H1 (cell line): ENCODE data around the gene PLCL2. TPM values are rescaled to one million over a fixed set of nuclear protein-coding genes. Genes with fewer than 3 reads are reported as not detected.

Source experiments
- CTCF ChIA-PET: fragments of 300-600 bp; sonication (Branson Sonifier 250); formaldehyde crosslinking; loops from one replicate; lab custom pipeline; 2021; ENCODE audit not compliant: partially characterized antibody; lab: Charles Lee
- POLR2A ChIA-PET: fragments of 300-600 bp; sonication (Branson Sonifier 250); formaldehyde crosslinking; loops from one replicate; lab custom pipeline; 2021; ENCODE audit warnings: inconsistent platforms; ENCODE audit not compliant: partially characterized antibody; lab: Charles Lee
- DNase-seq, 2 experiments: peaks; one replicate each; pipeline versions ENCODE4 v3.0.0 to v3.0.0-alpha.2; 2010 to 2022; ENCODE audit warnings: low spot score in 2 of 2, low read depth in 1 of 2, mixed read lengths in 1 of 2
- FAIRE-seq: peaks from 2 replicates; lab custom pipeline; 2011; peaks lifted over from hg19 to GRCh38; lab: Jason Lieb, UNC
- H2AFZ ChIP-seq: 2 replicates; pipeline ENCODE4 v1.8.1; 2012; ENCODE audit warnings: low read length, inconsistent platforms
- H2AK5ac ChIP-seq: 2 replicates; pipeline ENCODE4 v1.6.1; 2013; ENCODE audit warnings: low read depth, low read length
- H2BK120ac ChIP-seq: replicated peaks from 2 replicates; pipeline ENCODE3; 2013; ENCODE audit warnings: low read depth, low read length, inconsistent platforms
- H2BK12ac ChIP-seq: 2 replicates; pipeline ENCODE4 v1.6.1; 2013; ENCODE audit warnings: low read depth, low read length
- H2BK15ac ChIP-seq: 2 replicates; pipeline ENCODE4 v1.6.1; 2013; ENCODE audit warnings: low read length
- H2BK20ac ChIP-seq: 2 replicates; pipeline ENCODE4 v1.6.1; 2013; ENCODE audit warnings: low read length
- H2BK5ac ChIP-seq: 2 replicates; pipeline ENCODE4 v1.6.1; 2013; ENCODE audit warnings: low read depth, low read length
- H3K14ac ChIP-seq: 2 replicates; pipeline ENCODE4 v1.6.1; 2013; ENCODE audit warnings: inconsistent platforms; ENCODE audit not compliant: insufficient read length
- H3K18ac ChIP-seq: 2 replicates; pipeline ENCODE4 v1.6.1; 2013; ENCODE audit warnings: low read length; ENCODE audit errors: extremely low read depth
- H3K23ac ChIP-seq: 2 replicates; pipeline ENCODE4 v1.6.1; 2013; ENCODE audit warnings: inconsistent platforms; ENCODE audit not compliant: insufficient read length
- H3K23me2 ChIP-seq: 2 replicates; pipeline ENCODE4 v1.6.1; 2013; ENCODE audit warnings: low read depth, low read length
- H3K27ac ChIP-seq: 2 replicates; pipeline ENCODE4 v1.6.1; 2011; ENCODE audit warnings: low read depth, low read length, inconsistent platforms
- H3K27me3 ChIP-seq, 4 experiments: replicated peaks in 1 of 4; 1 replicate in 1 of 4; 2 replicates in 3 of 4; pipeline versions ENCODE4 v1.6.1 to v1.8.1; 2011 to 2013; ENCODE audit warnings: low read length in 3 of 4, mild to moderate bottlenecking in 3 of 4, inconsistent platforms in 2 of 4, mixed read lengths in 2 of 4, moderate library complexity in 1 of 4; ENCODE audit not compliant: control insufficient read depth in 3 of 4, insufficient read depth in 3 of 4; ENCODE audit errors: extremely low read depth in 1 of 4
- H3K36me3 ChIP-seq, 4 experiments: 2 replicates each; pipeline versions ENCODE4 v1.6.1 to v1.8.1; 2011 to 2013; ENCODE audit warnings: mild to moderate bottlenecking in 4 of 4, low read length in 3 of 4, moderate library complexity in 2 of 4, control low read depth in 1 of 4, inconsistent platforms in 1 of 4; ENCODE audit not compliant: insufficient read depth in 4 of 4, control insufficient read depth in 2 of 4
- H3K4ac ChIP-seq: replicated peaks from 2 replicates; pipeline ENCODE3; 2013; ENCODE audit warnings: low read length, low read depth, mixed read lengths, inconsistent platforms; ENCODE audit not compliant: insufficient read length
- H3K4me1 ChIP-seq, 4 experiments: replicated peaks in 1 of 4; 1 replicate in 1 of 4; 2 replicates in 3 of 4; pipeline versions ENCODE4 v1.6.1 to v1.8.1; 2011 to 2013; ENCODE audit warnings: low read length in 3 of 4, inconsistent platforms in 2 of 4, mixed read lengths in 1 of 4; ENCODE audit not compliant: insufficient read depth in 4 of 4, control insufficient read depth in 3 of 4
- H3K4me2 ChIP-seq, 2 experiments: 2 replicates each; pipeline versions ENCODE4 v1.6.1 to v1.8.1; 2011 to 2013; ENCODE audit warnings: low read depth in 2 of 2, low read length in 2 of 2, control low read depth in 1 of 2, inconsistent platforms in 1 of 2, mild to moderate bottlenecking in 1 of 2; ENCODE audit not compliant: insufficient read depth in 1 of 2
- H3K4me3 ChIP-seq, 4 experiments: fragments of 200-600, 300-600 bp in 1 of 4; sonication (generic), shearing (Covaris generic), sonication (Bioruptor Twin) in 1 of 4; 2 replicates each; pipeline versions ENCODE4 v1.5.1 to v1.8.1; 2011 to 2016; ENCODE audit warnings: low read length in 4 of 4, low read depth in 3 of 4, control low read depth in 2 of 4, inconsistent platforms in 2 of 4, mild to moderate bottlenecking in 2 of 4, mixed read lengths in 1 of 4, moderate library complexity in 1 of 4; ENCODE audit not compliant: insufficient read depth in 2 of 4; ENCODE audit errors: extremely low read depth in 1 of 4
- H3K56ac ChIP-seq: replicated peaks from 2 replicates; pipeline ENCODE3; 2013; ENCODE audit warnings: low read depth, mild to moderate bottlenecking, mixed read lengths, low read length, inconsistent platforms; ENCODE audit not compliant: insufficient read length
- H3K79me1 ChIP-seq: 2 replicates; pipeline ENCODE4 v1.6.1; 2013; ENCODE audit warnings: low read depth, low read length, control low read depth
- H3K79me2 ChIP-seq, 2 experiments: 2 replicates each; pipeline versions ENCODE4 v1.6.1 to v1.8.1; 2012 to 2013; ENCODE audit warnings: low read length in 2 of 2, mild to moderate bottlenecking in 2 of 2, inconsistent platforms in 1 of 2; ENCODE audit not compliant: insufficient read depth in 2 of 2, control insufficient read depth in 1 of 2
- H3K9ac ChIP-seq, 4 experiments: replicated peaks in 1 of 4; 1 replicate in 1 of 4; 2 replicates in 3 of 4; pipeline versions ENCODE4 v1.6.1 to v1.8.1; 2011 to 2013; ENCODE audit warnings: low read depth in 3 of 4, low read length in 3 of 4, control low read depth in 2 of 4, mild to moderate bottlenecking in 2 of 4, moderate library complexity in 2 of 4, inconsistent platforms in 1 of 4; ENCODE audit errors: extremely low read depth in 1 of 4
- H3K9me3 ChIP-seq, 2 experiments: 2 replicates each; pipeline versions ENCODE4 v1.6.1 to v1.8.1; 2012 to 2013; ENCODE audit warnings: mild to moderate bottlenecking in 2 of 2, moderate library complexity in 2 of 2, control low read depth in 1 of 2, inconsistent platforms in 1 of 2, low read depth in 1 of 2, low read length in 1 of 2, mixed read lengths in 1 of 2; ENCODE audit not compliant: insufficient read depth in 2 of 2
- H4K20me1 ChIP-seq, 2 experiments: replicated peaks in 1 of 2; 2 replicates each; pipeline versions ENCODE3 to v1.8.1; 2011 to 2013; ENCODE audit warnings: inconsistent platforms in 2 of 2, low read length in 2 of 2, mild to moderate bottlenecking in 1 of 2; ENCODE audit not compliant: insufficient read depth in 2 of 2, control insufficient read depth in 1 of 2
- H4K5ac ChIP-seq: 2 replicates; pipeline ENCODE4 v1.6.1; 2013; ENCODE audit warnings: low read length, low read depth, mixed read lengths, inconsistent platforms; ENCODE audit not compliant: insufficient read length
- H4K8ac ChIP-seq: 2 replicates; pipeline ENCODE4 v1.8.0; 2013; ENCODE audit warnings: mild to moderate bottlenecking, moderate library complexity, low read length, inconsistent platforms; ENCODE audit not compliant: insufficient read depth; ENCODE audit errors: extremely low read depth
- H4K91ac ChIP-seq: replicated peaks from 2 replicates; pipeline ENCODE3; 2013; ENCODE audit warnings: low read length, mixed read lengths, inconsistent platforms; ENCODE audit not compliant: insufficient read length
- ATF2 ChIP-seq: IDR thresholded peaks from 2 replicates; pipeline ENCODE4 v1.6.1; 2012; ENCODE audit warnings: low read length, inconsistent platforms
- BRCA1 ChIP-seq: IDR thresholded peaks from 2 replicates; pipeline ENCODE4 v1.6.1; 2012; ENCODE audit warnings: low read depth, low read length, improper control_type of control experiment
- CREB1 ChIP-seq: IDR thresholded peaks from 2 replicates; pipeline ENCODE4 v1.6.1; 2012; ENCODE audit warnings: inconsistent platforms
- NANOG ChIP-seq: IDR thresholded peaks from 2 replicates; pipeline ENCODE4 v1.6.1; 2011; ENCODE audit warnings: low read length, low read depth, mild to moderate bottlenecking, inconsistent platforms; ENCODE audit not compliant: insufficient read depth, poor library complexity, severe bottlenecking
- RAD21 ChIP-seq, 2 experiments: IDR thresholded peaks in 1 of 2; conservative IDR thresholded peaks in 1 of 2; 2 replicates each; pipeline ENCODE4 v1.6.1; 2011; ENCODE audit warnings: low read depth in 2 of 2, low read length in 2 of 2, improper control_type of control experiment in 1 of 2, inconsistent platforms in 1 of 2, mild to moderate bottlenecking in 1 of 2, moderate library complexity in 1 of 2
- SAP30 ChIP-seq: fragments of 300-600 bp; sonication (generic); IDR thresholded peaks from 2 replicates; pipeline ENCODE4 v1.7.1; 2012; ENCODE audit warnings: low read length, moderate library complexity, mild to moderate bottlenecking, inconsistent platforms; ENCODE audit not compliant: insufficient read depth, insufficient replicate concordance
- ZNF274 ChIP-seq: IDR thresholded peaks from 2 replicates; pipeline ENCODE4 v1.7.0; 2012; ENCODE audit warnings: low read length, borderline replicate concordance; ENCODE audit errors: extremely low read depth
- whole genome bisulfite sequencing, 2 experiments: shearing (Covaris generic) in 1 of 2; methylation state at CpG; one replicate each; pipeline versions ENCODE4 v1.1.6 to v1.1.7; 2013 to 2015; ENCODE audit warnings: low lambda C conversion rate in 2 of 2, mixed read lengths in 2 of 2, inconsistent platforms in 1 of 2, low coverage in 1 of 2, missing lambda C conversion rate in 1 of 2; ENCODE audit not compliant: insufficient replicate concordance in 2 of 2, insufficient coverage in 1 of 2, insufficient read length in 1 of 2; ENCODE audit errors: extremely low coverage in 1 of 2, missing lambda C conversion rate in 1 of 2; 5-methylcytosine and 5-hydroxymethylcytosine counted together
- polyA plus RNA-seq, 7 experiments: library from polyadenylated mRNA; depleted of rRNA in 3 of 7; stranded (reverse) in 5 of 7; unstranded in 2 of 7; fragments of >200 nt in 5 of 7; fragments of 200-250 nt in 2 of 7; gene quantifications; 1 replicate in 5 of 7; 2 replicates in 1 of 7; 4 replicates in 1 of 7; pipeline versions ENCODE4 v1.2.1 to v1.2.3, GENCODE V29; 2011 to 2013; ENCODE audit warnings: missing spikeins in 2 of 7, mixed read lengths in 2 of 7
- total RNA-seq: library from RNA; stranded (reverse); fragmentation: NEBNext Ultra II Directional; extraction: Animal tissue kit (Norgen Biotek cat#: 25700); gene quantifications from 2 replicates; pipeline ENCODE4 v1.2.1, GENCODE V29; 2021

PLCL2 gene
- total and polyA plus RNA-seq, 2 of the 8 experiments (the other 6 are each of a cell fraction or from before 2014, with no cell fraction given), result 3.5 to 6.8 TPM

- H4K20me1 ChIP-seq, result no peaks in the 10 kb centered on the region
- no peaks in the 10 kb centered on the region for H3K4me1 ChIP-seq
- no peak overlapping the region for H2BK12ac ChIP-seq
- no peaks in the 10 kb centered on the region for H3K23me2 ChIP-seq
- H3K9me3 ChIP-seq, result no peaks in the 10 kb centered on the region
- H3K79me2 ChIP-seq, result no peaks in the 10 kb centered on the region
- H3K4me3 ChIP-seq, result no peak overlapping the region
- 93% methylated on average over 3 of the region's 3 CpGs; no CpG with 5 or more reads in 1 of the 2 experiments for WGBS, 2 experiments
- H2AFZ ChIP-seq, result no peak overlapping the region
- no peak overlapping the region for H2BK20ac ChIP-seq
- no peak overlapping the region for H4K91ac ChIP-seq
- no peak overlapping the region for H3K27ac ChIP-seq
- no peak overlapping the region for H4K5ac ChIP-seq
- no peaks in the 10 kb centered on the region for H3K27me3 ChIP-seq
- H2BK15ac ChIP-seq, result no peak overlapping the region
- H3K18ac ChIP-seq, result no peak overlapping the region
- H3K4ac ChIP-seq, result no peak overlapping the region
- no peak overlapping the region for H2BK120ac ChIP-seq
- no peaks in the 10 kb centered on the region for H3K36me3 ChIP-seq
- H4K8ac ChIP-seq, result no peak overlapping the region
- no peak overlapping the region for H2BK5ac ChIP-seq
- no peak overlapping the region for H3K14ac ChIP-seq
- H3K56ac ChIP-seq, result no peak overlapping the region
- no peak for TF ChIP-seq SAP30
- TF ChIP-seq RAD21 (IDR thresholded peaks at IDR 0.05 in 1 of 2, conservative IDR thresholded peaks at IDR 0.05 in 1 of 2; ENCODE audit: low read depth in 2 of 2, low read length in 2 of 2), result no peak
- TF ChIP-seq ZNF274, result no peak
- no peak for TF ChIP-seq BRCA1
- TF ChIP-seq ATF2, result no peak
- no peak for TF ChIP-seq CREB1
- no peak for TF ChIP-seq NANOG
- TF ChIP-seq, all 59 proteins: peak for 0
- Histone ChIP-seq H3K4me2 (no peak overlapping the region), H3K79me1 (no peaks in the 10 kb centered on the region), H3K9ac (no peak overlapping the region), H2AK5ac (no peak overlapping the region), H3K23ac (no peak overlapping the region)
- no peak for DNase-seq
- CTCF ChIA-PET, result interaction anchor here (1.0 kb wide), 1 partner anchor 13 kb away, joined by 3 read pairs; no protein-coding TSS in a partner anchor
- FAIRE-seq, result no peak
- POLR2A ChIA-PET, result no interaction called here
Measured at GRCh38 chr3:17122758-17123157, 238.0 kb downstream of the PLCL2 start.
